Nephron (organoid): Measurements from ENCODE around the gene PRR36.

ENCODE experiments used
- H3K27ac Mint-ChIP-seq, 3 experiments: 2 replicates each; pipeline ENCODE4 v1.8.0; 2020; ENCODE audit warnings: mixed read lengths in 3 of 3, mild to moderate bottlenecking in 2 of 3, moderate library complexity in 1 of 3
- H3K27me3 Mint-ChIP-seq: 2 replicates; pipeline ENCODE4 v1.8.0; 2021; ENCODE audit warnings: low read depth, mild to moderate bottlenecking, moderate library complexity, mixed read lengths
- H3K36me3 Mint-ChIP-seq: 2 replicates; pipeline ENCODE4 v1.8.0; 2020; ENCODE audit warnings: low read depth, mixed read lengths
- H3K4me1 Mint-ChIP-seq: 2 replicates; pipeline ENCODE4 v1.8.0; 2020; ENCODE audit warnings: mixed read lengths
- H3K4me3 Mint-ChIP-seq, 3 experiments: 2 replicates each; pipeline ENCODE4 v1.8.0; 2020; ENCODE audit warnings: mild to moderate bottlenecking in 3 of 3, mixed read lengths in 3 of 3, moderate library complexity in 2 of 3
- H3K9me3 Mint-ChIP-seq: 2 replicates; pipeline ENCODE4 v1.8.0; 2020; ENCODE audit warnings: mixed read lengths
- TF ChIP-seq, protein P1 (sequence below), 3 experiments: fragments of 200-600 bp; sonication (generic); IDR thresholded peaks; one replicate each; pipeline ENCODE4 v1.5.0; 2021; ENCODE audit warnings: antibody characterized with exemption in 3 of 3; ENCODE audit not compliant: unreplicated experiment in 3 of 3

The PRR36 gene

DNA sequence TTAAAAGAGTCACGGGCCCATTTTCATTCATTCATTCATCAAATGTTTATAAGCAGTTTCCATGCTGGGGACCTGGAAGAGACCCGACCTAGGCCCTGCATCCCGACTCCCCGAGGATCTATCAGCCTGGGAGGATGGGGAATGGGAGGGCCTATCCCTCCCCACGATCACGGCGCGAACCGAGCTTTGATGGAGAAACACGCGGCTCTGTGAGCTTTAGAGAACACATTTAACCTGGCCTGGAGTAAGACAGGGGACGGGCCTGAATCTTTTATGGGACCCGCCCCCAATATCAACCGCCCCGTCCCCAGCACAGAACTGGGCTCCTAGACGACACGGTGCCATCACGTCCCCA lies 45.0 kb downstream of the PRR36 start:
- no peaks in the 10 kb centered on the region for H3K9me3 Mint-ChIP-seq
- H3K4me1 Mint-ChIP-seq, result peaks cover 24% of the 10 kb centered on the region
- peak overlapping the region; percentile 68 to 83 (median 80) for H3K4me3 Mint-ChIP-seq
- peaks cover 17% of the 10 kb centered on the region for H3K27me3 Mint-ChIP-seq
- no peak overlapping the region for H3K27ac Mint-ChIP-seq
- H3K36me3 Mint-ChIP-seq, result no peaks in the 10 kb centered on the region
- TF ChIP-seq, protein P1, sequence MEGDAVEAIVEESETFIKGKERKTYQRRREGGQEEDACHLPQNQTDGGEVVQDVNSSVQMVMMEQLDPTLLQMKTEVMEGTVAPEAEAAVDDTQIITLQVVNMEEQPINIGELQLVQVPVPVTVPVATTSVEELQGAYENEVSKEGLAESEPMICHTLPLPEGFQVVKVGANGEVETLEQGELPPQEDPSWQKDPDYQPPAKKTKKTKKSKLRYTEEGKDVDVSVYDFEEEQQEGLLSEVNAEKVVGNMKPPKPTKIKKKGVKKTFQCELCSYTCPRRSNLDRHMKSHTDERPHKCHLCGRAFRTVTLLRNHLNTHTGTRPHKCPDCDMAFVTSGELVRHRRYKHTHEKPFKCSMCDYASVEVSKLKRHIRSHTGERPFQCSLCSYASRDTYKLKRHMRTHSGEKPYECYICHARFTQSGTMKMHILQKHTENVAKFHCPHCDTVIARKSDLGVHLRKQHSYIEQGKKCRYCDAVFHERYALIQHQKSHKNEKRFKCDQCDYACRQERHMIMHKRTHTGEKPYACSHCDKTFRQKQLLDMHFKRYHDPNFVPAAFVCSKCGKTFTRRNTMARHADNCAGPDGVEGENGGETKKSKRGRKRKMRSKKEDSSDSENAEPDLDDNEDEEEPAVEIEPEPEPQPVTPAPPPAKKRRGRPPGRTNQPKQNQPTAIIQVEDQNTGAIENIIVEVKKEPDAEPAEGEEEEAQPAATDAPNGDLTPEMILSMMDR (IDR thresholded peaks at IDR 0.05; ENCODE audit: unreplicated experiment in 3 of 3), result no peak

DNA sequence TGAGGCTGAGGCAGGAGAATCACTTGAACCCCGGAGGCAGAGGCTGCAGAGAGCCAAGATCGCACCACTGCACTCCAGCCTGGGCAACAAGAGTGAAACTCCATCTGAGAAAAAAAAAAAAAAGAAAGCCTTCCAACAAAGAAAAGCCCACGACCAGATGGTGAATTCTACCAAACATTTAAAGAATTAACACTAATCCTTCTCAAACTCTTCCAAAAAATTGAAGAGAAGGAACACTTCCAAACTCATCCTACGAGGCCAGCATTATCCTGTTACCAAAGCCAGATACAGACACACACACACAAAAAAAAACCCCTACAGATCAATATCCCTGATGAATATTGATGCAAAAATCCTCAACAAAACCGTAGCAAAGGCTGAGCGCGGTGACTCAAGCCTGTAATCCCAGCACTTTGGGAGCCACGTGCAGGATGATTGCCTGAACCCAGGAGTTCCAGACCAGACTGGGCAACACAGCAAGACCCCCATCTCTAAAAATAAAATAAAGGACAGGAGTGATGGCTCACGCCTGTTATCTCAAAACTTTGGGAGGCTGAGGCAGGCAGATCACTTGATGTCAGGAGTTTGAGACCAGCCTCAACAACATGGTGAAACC lies 50.4 kb downstream of the PRR36 start:
- H3K4me1 Mint-ChIP-seq, result peaks cover 4% of the 10 kb centered on the region
- no peaks in the 10 kb centered on the region for H3K36me3 Mint-ChIP-seq
- peaks cover 9% of the 10 kb centered on the region for H3K9me3 Mint-ChIP-seq
- TF ChIP-seq, protein P1 (IDR thresholded peaks at IDR 0.05; ENCODE audit: unreplicated experiment in 3 of 3), result no peak
- peaks cover 32% of the 10 kb centered on the region for H3K27me3 Mint-ChIP-seq
- H3K4me3 Mint-ChIP-seq, result no peak overlapping the region
- no peak overlapping the region for H3K27ac Mint-ChIP-seq

- Mint-ChIP-seq H3K27ac (no peak overlapping the region), H3K27me3 (peaks cover 31% of the 10 kb centered on the region), H3K4me1 (peaks cover 4% of the 10 kb centered on the region), H3K4me3 (no peak overlapping the region), H3K9me3 (peaks cover 9% of the 10 kb centered on the region), H3K36me3 (no peaks in the 10 kb centered on the region)
- TF ChIP-seq, protein P1 (IDR thresholded peaks at IDR 0.05; ENCODE audit: unreplicated experiment in 3 of 3), result no peak
Observed at GRCh38 chr19:7822910-7823515, 51.2 kb downstream of the PRR36 start.

- peaks cover 13% of the 10 kb centered on the region for H3K9me3 Mint-ChIP-seq
- no peaks in the 10 kb centered on the region for H3K36me3 Mint-ChIP-seq
- TF ChIP-seq, protein P1 (IDR thresholded peaks at IDR 0.05; ENCODE audit: unreplicated experiment in 3 of 3), result no peak
- H3K27me3 Mint-ChIP-seq, result peaks cover 28% of the 10 kb centered on the region
- H3K27ac Mint-ChIP-seq, result no peak overlapping the region
- H3K4me1 Mint-ChIP-seq, result peaks cover 4% of the 10 kb centered on the region
- H3K4me3 Mint-ChIP-seq, result no peak overlapping the region
Observed at GRCh38 chr19:7820588-7820987, 53.6 kb downstream of the PRR36 start.

DNA sequence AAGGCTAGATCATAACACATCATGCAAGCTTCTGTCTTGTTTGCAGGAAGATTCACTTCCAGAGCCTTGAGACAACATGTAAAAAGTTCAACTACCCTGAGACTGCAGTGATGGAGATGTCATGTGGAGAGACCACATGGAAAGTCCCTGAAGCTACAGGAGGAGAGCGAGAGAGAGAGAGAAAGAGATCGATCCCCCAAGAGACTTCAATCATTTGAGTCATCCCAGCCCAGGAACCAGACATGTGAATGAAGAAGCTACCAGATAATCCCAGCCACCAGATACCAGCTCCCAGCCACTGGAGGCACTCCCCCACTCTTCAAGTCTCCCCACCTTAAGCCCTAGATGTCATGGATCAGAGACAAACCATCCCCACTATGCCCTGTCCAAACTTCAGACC lies 54.9 kb downstream of the PRR36 start:
- Mint-ChIP-seq H3K9me3 (peaks cover 14% of the 10 kb centered on the region), H3K27me3 (peaks cover 35% of the 10 kb centered on the region), H3K36me3 (no peaks in the 10 kb centered on the region), H3K4me1 (peaks cover 4% of the 10 kb centered on the region), H3K27ac (no peak overlapping the region), H3K4me3 (no peak overlapping the region)
- TF ChIP-seq, protein P1 (IDR thresholded peaks at IDR 0.05; ENCODE audit: unreplicated experiment in 3 of 3), result no peak

GRCh38 chr19:7818806-7819205 lies 55.4 kb downstream of the PRR36 start:
- Mint-ChIP-seq H3K4me1 (peaks cover 2% of the 10 kb centered on the region), H3K36me3 (no peaks in the 10 kb centered on the region), H3K9me3 (peaks cover 18% of the 10 kb centered on the region), H3K27ac (no peak overlapping the region), H3K27me3 (peaks cover 36% of the 10 kb centered on the region), H3K4me3 (no peak overlapping the region)
- TF ChIP-seq, protein P1 (IDR thresholded peaks at IDR 0.05; ENCODE audit: unreplicated experiment in 3 of 3), result no peak
